ENCODE data around the gene KCNK1. TPM values are rescaled to one million over a fixed set of nuclear protein-coding genes. Genes with fewer than 3 reads are reported as not detected.

Gene KCNK1
- total RNA-seq, 6 experiments from 2014 or later: 1.1 to 7.6 (median 3.6) TPM

DNA sequence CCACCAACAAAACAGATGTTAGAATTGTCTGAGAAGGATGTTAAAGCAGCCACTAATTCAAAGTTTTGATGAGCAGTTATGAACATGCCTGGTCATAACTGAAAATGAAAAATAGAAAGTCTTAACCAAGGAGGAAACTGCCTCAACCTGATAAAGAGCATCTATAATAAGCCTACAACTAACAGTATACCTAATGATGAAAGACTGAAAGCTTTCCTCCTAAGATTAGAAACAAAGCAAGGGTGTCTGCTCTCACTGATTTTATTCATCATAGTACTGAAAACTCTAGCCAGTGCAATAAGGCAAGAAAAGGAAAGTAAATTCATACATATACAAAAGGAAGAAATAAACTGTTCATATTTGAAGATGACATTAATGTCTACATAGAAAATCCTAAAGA lies 82.0 kb downstream of the KCNK1 start:
- no peaks in the 10 kb centered on the region for H3K9me3 ChIP-seq
- H3K4me3 ChIP-seq: no peak overlapping the region
- DNase-seq (no peak), ATAC-seq (no peak)
- no peaks in the 10 kb centered on the region for H3K4me1 ChIP-seq
- H3K27ac ChIP-seq: no peak overlapping the region
- TF ChIP-seq POLR2A (IDR thresholded peaks at IDR 0.05): no peak
- TF ChIP-seq, protein P1, sequence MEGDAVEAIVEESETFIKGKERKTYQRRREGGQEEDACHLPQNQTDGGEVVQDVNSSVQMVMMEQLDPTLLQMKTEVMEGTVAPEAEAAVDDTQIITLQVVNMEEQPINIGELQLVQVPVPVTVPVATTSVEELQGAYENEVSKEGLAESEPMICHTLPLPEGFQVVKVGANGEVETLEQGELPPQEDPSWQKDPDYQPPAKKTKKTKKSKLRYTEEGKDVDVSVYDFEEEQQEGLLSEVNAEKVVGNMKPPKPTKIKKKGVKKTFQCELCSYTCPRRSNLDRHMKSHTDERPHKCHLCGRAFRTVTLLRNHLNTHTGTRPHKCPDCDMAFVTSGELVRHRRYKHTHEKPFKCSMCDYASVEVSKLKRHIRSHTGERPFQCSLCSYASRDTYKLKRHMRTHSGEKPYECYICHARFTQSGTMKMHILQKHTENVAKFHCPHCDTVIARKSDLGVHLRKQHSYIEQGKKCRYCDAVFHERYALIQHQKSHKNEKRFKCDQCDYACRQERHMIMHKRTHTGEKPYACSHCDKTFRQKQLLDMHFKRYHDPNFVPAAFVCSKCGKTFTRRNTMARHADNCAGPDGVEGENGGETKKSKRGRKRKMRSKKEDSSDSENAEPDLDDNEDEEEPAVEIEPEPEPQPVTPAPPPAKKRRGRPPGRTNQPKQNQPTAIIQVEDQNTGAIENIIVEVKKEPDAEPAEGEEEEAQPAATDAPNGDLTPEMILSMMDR (IDR thresholded peaks at IDR 0.05): no peak
- no peaks in the 10 kb centered on the region for H3K27me3 ChIP-seq
- H3K36me3 ChIP-seq: no peaks in the 10 kb centered on the region
- intact Hi-C loops (cut with DNase I): no loop called here

DNA sequence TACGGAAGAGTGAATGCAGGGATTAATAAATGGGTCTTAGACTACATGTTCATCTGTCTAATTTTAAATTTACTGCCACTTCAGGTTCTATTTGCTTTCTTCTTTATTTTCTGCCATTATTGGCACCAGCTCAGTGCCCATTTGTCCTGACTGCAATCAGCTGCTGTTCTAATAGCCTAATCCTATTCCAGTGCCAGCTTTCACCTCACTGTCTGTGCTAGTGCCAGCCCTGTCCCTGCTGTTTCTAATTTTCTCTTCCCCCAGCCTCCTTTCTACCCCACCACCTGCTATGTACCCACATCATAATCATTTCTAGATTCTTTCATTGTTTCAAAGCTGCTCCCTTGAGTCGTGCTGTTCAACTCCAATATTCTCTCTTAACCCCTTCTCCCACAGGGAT lies 86.4 kb downstream of the KCNK1 start:
- H3K4me3 ChIP-seq: no peak overlapping the region
- no peak for DNase-seq
- ATAC-seq: peak; percentile 28 to 87 (median 62)
- H3K27ac ChIP-seq: no peak overlapping the region
- TF ChIP-seq, protein P1 (IDR thresholded peaks at IDR 0.05): no peak
- no peak for TF ChIP-seq POLR2A (IDR thresholded peaks at IDR 0.05)
- no peaks in the 10 kb centered on the region for H3K36me3 ChIP-seq
- H3K9me3 ChIP-seq: no peaks in the 10 kb centered on the region
- intact Hi-C loops (cut with DNase I): no loop called here
- WGBS (ENCODE audit: insufficient coverage, low coverage, low lambda C conversion rate, missing lambda C conversion rate): 90% methylated on average over 2 of the region's 2 CpGs
- peaks cover 0 to 6% (median 0%) of the 10 kb centered on the region in 4 donors for H3K4me1 ChIP-seq
- H3K27me3 ChIP-seq: no peaks in the 10 kb centered on the region

DNA sequence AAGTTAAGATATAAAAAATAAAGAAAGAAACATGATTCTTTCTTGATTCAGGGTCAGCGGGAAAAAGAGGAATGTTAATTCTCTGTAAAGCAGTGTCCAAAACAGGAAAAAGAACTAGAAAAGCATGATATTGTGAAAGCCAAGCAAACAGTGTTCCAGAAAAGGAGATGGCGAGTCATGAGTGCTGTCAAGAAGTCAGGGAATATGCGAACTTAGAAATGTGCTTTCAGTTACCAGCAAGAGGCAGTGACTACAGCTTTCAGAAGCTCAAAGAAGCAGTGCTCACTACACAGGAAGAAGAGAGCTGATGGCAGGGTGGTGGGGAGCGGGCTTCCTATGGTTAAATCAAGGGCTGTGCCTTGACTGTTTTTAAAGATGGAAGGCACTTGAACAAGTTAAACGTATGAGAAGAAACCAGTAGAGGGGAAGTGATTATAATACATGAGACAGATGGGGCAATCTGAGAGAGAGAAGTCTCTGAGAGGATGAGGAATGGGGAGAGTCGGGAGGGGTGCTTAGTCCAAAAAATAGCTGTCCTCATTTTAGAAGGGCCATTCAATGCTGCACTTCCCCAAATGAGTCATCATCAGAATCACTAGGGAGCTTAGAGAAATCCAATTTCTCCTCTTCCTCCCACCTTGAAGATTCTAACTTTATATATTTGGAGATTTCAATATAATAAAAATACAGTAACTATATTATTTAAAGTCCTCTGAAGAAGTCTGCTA lies 90.4 kb downstream of the KCNK1 start:
- 57% methylated on average over 5 of the region's 6 CpGs for WGBS (ENCODE audit: insufficient coverage, low coverage, low lambda C conversion rate, missing lambda C conversion rate)
- H3K27me3 ChIP-seq: no peaks in the 10 kb centered on the region
- ATAC-seq (peak in 1 of 4 donors; percentile 37), DNase-seq (no peak)
- H3K4me1 ChIP-seq: peaks cover 0 to 6% (median 0%) of the 10 kb centered on the region in 4 donors
- no peaks in the 10 kb centered on the region for H3K36me3 ChIP-seq
- no peak for TF ChIP-seq POLR2A (IDR thresholded peaks at IDR 0.05)
- TF ChIP-seq, protein P1 (IDR thresholded peaks at IDR 0.05): no peak
- H3K4me3 ChIP-seq: no peak overlapping the region
- H3K27ac ChIP-seq: no peak overlapping the region
- no peaks in the 10 kb centered on the region for H3K9me3 ChIP-seq
- intact Hi-C loops (cut with DNase I): no loop called here

DNA sequence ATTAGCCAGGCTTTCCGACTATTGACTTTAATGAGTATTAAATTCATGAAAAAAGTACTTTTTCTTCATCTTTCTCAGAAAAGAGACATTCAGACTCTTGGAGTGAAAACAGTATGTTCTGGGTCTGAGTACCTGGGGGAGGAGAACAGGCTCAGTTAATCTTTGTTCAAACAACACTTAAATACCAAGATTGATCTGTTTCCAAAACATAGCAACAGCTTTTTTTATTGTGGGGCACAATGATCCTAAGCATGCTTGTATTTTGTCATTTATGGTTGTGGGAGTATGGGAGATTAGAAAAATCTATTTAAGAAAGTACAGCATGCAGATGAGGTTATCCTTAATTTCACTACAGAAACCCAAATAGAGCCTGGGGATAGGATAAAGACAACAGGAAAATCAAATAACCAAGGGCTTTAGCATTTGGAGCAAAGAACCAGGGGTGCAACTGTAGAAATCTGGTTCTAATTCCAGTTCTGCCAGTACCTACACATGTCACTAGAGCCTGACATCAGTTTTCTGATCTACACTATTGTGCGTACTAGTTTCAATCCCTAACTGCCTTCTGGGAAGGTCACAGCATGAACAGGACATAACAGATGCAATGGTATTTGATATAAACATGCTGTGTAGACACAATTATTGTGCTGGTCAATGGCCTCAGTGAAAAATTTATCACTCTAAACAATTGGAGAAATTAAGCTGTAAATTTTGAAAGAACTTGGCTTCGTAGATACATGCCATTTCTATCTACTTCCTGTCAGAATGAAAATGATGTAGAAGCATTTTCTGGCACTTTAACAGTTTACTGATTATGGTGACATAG lies 91.2 kb downstream of the KCNK1 start:
- Histone ChIP-seq H3K27ac (no peak overlapping the region), H3K36me3 (no peaks in the 10 kb centered on the region), H3K4me3 (no peak overlapping the region), H3K9me3 (no peaks in the 10 kb centered on the region), H3K4me1 (peaks cover 0 to 6% (median 0%) of the 10 kb centered on the region in 4 donors), H3K27me3 (no peaks in the 10 kb centered on the region)
- DNase-seq: no peak
- intact Hi-C loops (cut with DNase I): no loop called here
- ATAC-seq: no peak
- no peak for TF ChIP-seq POLR2A (IDR thresholded peaks at IDR 0.05)
- TF ChIP-seq, protein P1 (IDR thresholded peaks at IDR 0.05): no peak
- WGBS (ENCODE audit: insufficient coverage, low coverage, low lambda C conversion rate, missing lambda C conversion rate): 73% methylated on average over 3 of the region's 3 CpGs
